IPS-18a (cell line): ENCODE measurements around the gene CRTC2.
"Not testable (repeated sequence)": the region's sequence is repeated elsewhere in the genome, so short reads cannot be mapped to it uniquely, and the experiment has no call there.

ENCODE experiments used
- H3K27ac ChIP-seq: one replicate; pipeline ENCODE4 v1.5.1; 2013; ENCODE audit warnings: low read length
- H3K27me3 ChIP-seq: one replicate; pipeline ENCODE4 v1.6.1; 2013; ENCODE audit warnings: mild to moderate bottlenecking, low read length; ENCODE audit not compliant: control insufficient read depth, insufficient read depth
- H3K36me3 ChIP-seq: one replicate; pipeline ENCODE4 v1.6.1; 2013; ENCODE audit warnings: low read depth, low read length; ENCODE audit not compliant: control insufficient read depth
- H3K4me1 ChIP-seq: one replicate; pipeline ENCODE4 v1.6.1; 2013; ENCODE audit warnings: low read depth, low read length; ENCODE audit not compliant: control insufficient read depth
- H3K4me3 ChIP-seq: one replicate; pipeline ENCODE4 v1.5.1; 2013; ENCODE audit warnings: low read length
- H3K9ac ChIP-seq: one replicate; pipeline ENCODE4 v1.6.1; 2013; ENCODE audit warnings: mild to moderate bottlenecking, low read length, moderate library complexity
- H3K9me3 ChIP-seq: one replicate; pipeline ENCODE4 v1.6.1; 2013; ENCODE audit warnings: low read depth, low read length; ENCODE audit not compliant: control insufficient read depth

The CRTC2 gene

GRCh38 chr1:153985341-153985912 is 27.0 kb upstream of the CRTC2 start:
- Histone ChIP-seq H3K27ac (peak overlapping the region; percentile 81), H3K9ac (peak overlapping the region; percentile 89), H3K9me3 (no peaks in the 10 kb centered on the region), H3K36me3 (peaks cover 20% of the 10 kb centered on the region), H3K4me1 (peaks cover 17% of the 10 kb centered on the region), H3K27me3 (no peaks in the 10 kb centered on the region), H3K4me3 (peak overlapping the region; percentile 92)

GRCh38 chr1:153984123-153984894 is 25.9 kb upstream of the CRTC2 start:
- H3K9me3 ChIP-seq, result no peaks in the 10 kb centered on the region
- peak overlapping the region; percentile 92 for H3K4me3 ChIP-seq
- no peaks in the 10 kb centered on the region for H3K27me3 ChIP-seq
- no peak overlapping the region for H3K27ac ChIP-seq
- peak overlapping the region; percentile 89 for H3K9ac ChIP-seq
- peaks cover 17% of the 10 kb centered on the region for H3K4me1 ChIP-seq
- peaks cover 20% of the 10 kb centered on the region for H3K36me3 ChIP-seq

GRCh38 chr1:153981735-153982134 is 23.3 kb upstream of the CRTC2 start:
- H3K4me3 ChIP-seq, H3K27me3 ChIP-seq, H3K27ac ChIP-seq, H3K9ac ChIP-seq, H3K9me3 ChIP-seq: not testable (repeated sequence)
- Histone ChIP-seq H3K4me1 (peaks cover 15% of the 10 kb centered on the region), H3K36me3 (peaks cover 20% of the 10 kb centered on the region)

GRCh38 chr1:153979091-153979490 is 20.7 kb upstream of the CRTC2 start:
- not testable (repeated sequence) for H3K9me3 ChIP-seq, H3K27me3 ChIP-seq, H3K27ac ChIP-seq, H3K9ac ChIP-seq, H3K4me3 ChIP-seq, H3K4me1 ChIP-seq
- H3K36me3 ChIP-seq, result peaks cover 35% of the 10 kb centered on the region

GRCh38 chr1:153978274-153978909 is 20.0 kb upstream of the CRTC2 start:
- Histone ChIP-seq H3K27ac (no peak overlapping the region), H3K4me3 (peak overlapping the region; percentile 81), H3K9me3 (no peaks in the 10 kb centered on the region), H3K9ac (peak overlapping the region; percentile 80), H3K36me3 (peaks cover 35% of the 10 kb centered on the region), H3K27me3 (no peaks in the 10 kb centered on the region), H3K4me1 (peaks cover 3% of the 10 kb centered on the region)

GRCh38 chr1:153977250-153978240 is 19.1 kb upstream of the CRTC2 start, which contains the start of gene JTB:
Gene JTB, minus strand, starts transcription at chr1:153977674. Its CDS starts 422 bp downstream, at chr1:153977252.
- Histone ChIP-seq H3K27me3 (no peaks in the 10 kb centered on the region), H3K9me3 (no peaks in the 10 kb centered on the region), H3K9ac (peak within 1 kb of the TSS; percentile 80), H3K36me3 (peaks cover 30% of the 10 kb centered on the region), H3K4me1 (peaks cover 3% of the 10 kb centered on the region), H3K4me3 (peak within 1 kb of the TSS; percentile 81), H3K27ac (peak within 1 kb of the TSS; percentile 17)

- Histone ChIP-seq H3K4me3 (peak overlapping the region; percentile 81), H3K9me3 (no peaks in the 10 kb centered on the region), H3K27me3 (no peaks in the 10 kb centered on the region), H3K9ac (peak overlapping the region; percentile 80), H3K4me1 (peaks cover 3% of the 10 kb centered on the region), H3K27ac (peak overlapping the region; percentile 3), H3K36me3 (peaks cover 24% of the 10 kb centered on the region)
Measured at GRCh38 chr1:153976819-153977249, 18.4 kb upstream of the CRTC2 start.

- H3K9ac ChIP-seq, result no peak overlapping the region
- H3K36me3 ChIP-seq, result peaks cover 19% of the 10 kb centered on the region
- no peaks in the 10 kb centered on the region for H3K27me3 ChIP-seq
- no peak overlapping the region for H3K27ac ChIP-seq
- peaks cover 8% of the 10 kb centered on the region for H3K4me1 ChIP-seq
- no peaks in the 10 kb centered on the region for H3K9me3 ChIP-seq
- H3K4me3 ChIP-seq, result no peak overlapping the region
Measured at GRCh38 chr1:153973525-153973924, 15.1 kb upstream of the CRTC2 start.

- Histone ChIP-seq H3K9ac (no peak overlapping the region), H3K4me3 (no peak overlapping the region), H3K27ac (no peak overlapping the region), H3K36me3 (peaks cover 19% of the 10 kb centered on the region), H3K4me1 (peaks cover 10% of the 10 kb centered on the region), H3K9me3 (no peaks in the 10 kb centered on the region), H3K27me3 (no peaks in the 10 kb centered on the region)
Measured at GRCh38 chr1:153973071-153973470, 14.7 kb upstream of the CRTC2 start.

GRCh38 chr1:153970346-153970745 is 11.9 kb upstream of the CRTC2 start:
- H3K4me1 ChIP-seq, result peaks cover 11% of the 10 kb centered on the region
- H3K27ac ChIP-seq, result no peak overlapping the region
- no peak overlapping the region for H3K4me3 ChIP-seq

GRCh38 chr1:153968972-153969371 is 10.6 kb upstream of the CRTC2 start:
- Histone ChIP-seq H3K27ac (no peak overlapping the region), H3K4me3 (peak overlapping the region; percentile 86), H3K36me3 (peaks cover 3% of the 10 kb centered on the region), H3K4me1 (peaks cover 11% of the 10 kb centered on the region), H3K9me3 (no peaks in the 10 kb centered on the region), H3K9ac (peak overlapping the region; percentile 95), H3K27me3 (no peaks in the 10 kb centered on the region)

More at GRCh38 chr1:153970346-153970745, 11.9 kb upstream of the CRTC2 start:
- no peaks in the 10 kb centered on the region for H3K9me3 ChIP-seq
- peaks cover 14% of the 10 kb centered on the region for H3K36me3 ChIP-seq
- no peaks in the 10 kb centered on the region for H3K27me3 ChIP-seq
- no peak overlapping the region for H3K9ac ChIP-seq
